T-cell (primary cell): Measurements from ENCODE around the gene ZNF423. TPM values are rescaled to one million over a fixed set of nuclear protein-coding genes. Genes with fewer than 3 reads are reported as not detected.

Source experiments
- ATAC-seq, 4 experiments: fragments of 200-7000 bp in 3 of 4; fragments of 150-1000 bp in 1 of 4; cut with Tn5 transposase; replicated peaks in 1 of 4; 1 replicate in 3 of 4; 2 replicates in 1 of 4; pipeline ENCODE4 v1.10.0; 2021; ENCODE audit warnings: moderate library complexity in 3 of 4, mild to moderate bottlenecking in 2 of 4, moderate number of reproducible peaks in 1 of 4
- CTCF ChIA-PET, 2 donors: fragments of 300-600 bp; sonication (Branson Sonifier 250); formaldehyde crosslinking; loops; one replicate each; lab custom pipeline; 2022; ENCODE audit warnings: antibody characterized with exemption in 2 of 2; lab: Charles Lee
- POLR2A ChIA-PET, 2 donors: fragments of 300-600 bp; sonication (Branson Sonifier 250); formaldehyde crosslinking; loops; one replicate each; lab custom pipeline; 2022; ENCODE audit warnings: antibody characterized with exemption in 2 of 2; lab: Charles Lee
- DNase-seq, 35 experiments: peaks; one replicate each; pipeline versions ENCODE4 v3.0.0 to v3.0.0-alpha.2; 2013 to 2023
- H3K27ac ChIP-seq: one replicate; pipeline ENCODE4 v1.5.1; 2013; ENCODE audit warnings: low read length
- H3K27me3 ChIP-seq, 2 experiments: replicated peaks in 1 of 2; 1 replicate in 1 of 2; 2 replicates in 1 of 2; pipeline versions ENCODE4 v1.6.1 to v1.7.0; 2013; ENCODE audit warnings: low read length in 1 of 2, mixed read lengths in 1 of 2; ENCODE audit not compliant: control insufficient read depth in 2 of 2, insufficient read depth in 2 of 2; ENCODE audit errors: extremely low read depth in 1 of 2
- H3K36me3 ChIP-seq, 2 donors: 1 replicate in 1 of 2; 2 replicates in 1 of 2; pipeline versions ENCODE4 v1.6.1 to v1.7.0; 2013; ENCODE audit warnings: low read length in 1 of 2; ENCODE audit not compliant: control insufficient read depth in 2 of 2, insufficient read depth in 1 of 2; ENCODE audit errors: extremely low read depth in 1 of 2
- H3K4me1 ChIP-seq, 2 experiments: 1 replicate in 1 of 2; 2 replicates in 1 of 2; pipeline versions ENCODE4 v1.6.1 to v1.7.0; 2013; ENCODE audit warnings: low read length in 2 of 2, mixed read lengths in 1 of 2; ENCODE audit not compliant: insufficient read depth in 2 of 2, control insufficient read depth in 1 of 2; ENCODE audit errors: extremely low read depth in 1 of 2
- H3K4me3 ChIP-seq, 2 donors: 1 replicate in 1 of 2; 2 replicates in 1 of 2; pipeline versions ENCODE4 v1.5.1 to v1.7.0; 2013; ENCODE audit warnings: mild to moderate bottlenecking in 2 of 2, low read length in 1 of 2, moderate library complexity in 1 of 2; ENCODE audit not compliant: control insufficient read depth in 1 of 2; ENCODE audit errors: extremely low read depth in 1 of 2
- H3K9me3 ChIP-seq: 2 replicates; pipeline ENCODE4 v1.7.0; 2013
- H3K27ac Mint-ChIP-seq, 2 donors: one replicate each; pipeline ENCODE4 v1.8.0; 2020 to 2021; ENCODE audit warnings: mild to moderate bottlenecking in 2 of 2, mixed read lengths in 2 of 2
- H3K27me3 Mint-ChIP-seq, 2 donors: one replicate each; pipeline ENCODE4 v1.8.0; 2021 to 2022; ENCODE audit warnings: mixed read lengths in 2 of 2
- H3K36me3 Mint-ChIP-seq: one replicate; pipeline ENCODE4 v1.8.0; 2021; ENCODE audit warnings: mixed read lengths
- H3K4me1 Mint-ChIP-seq, 3 donors: one replicate each; pipeline ENCODE4 v1.8.0; 2020 to 2022; ENCODE audit warnings: mixed read lengths in 3 of 3, mild to moderate bottlenecking in 1 of 3
- H3K4me3 Mint-ChIP-seq, 3 donors: one replicate each; pipeline ENCODE4 v1.8.0; 2020 to 2022; ENCODE audit warnings: mild to moderate bottlenecking in 3 of 3, mixed read lengths in 3 of 3, moderate library complexity in 3 of 3
- H3K9me3 Mint-ChIP-seq, 3 donors: one replicate each; pipeline ENCODE4 v1.8.0; 2020 to 2022; ENCODE audit warnings: mixed read lengths in 3 of 3
- WGBS: methylation state at CpG from one replicate; pipeline ENCODE4 v1.1.5; 2013; ENCODE audit warnings: missing lambda C conversion rate; ENCODE audit not compliant: insufficient coverage; 5-methylcytosine and 5-hydroxymethylcytosine counted together
- total RNA-seq, 35 experiments: library from RNA in 6 of 35; stranded (reverse) in 6 of 35; fragments of 120-200 nt in 1 of 35; gene quantifications; one replicate each; pipeline versions ENCODE4 v1.2.1 to v1.2.4 and lab custom pipeline; 2013 to 2026

Gene ZNF423
- total RNA-seq, 5 donors from 2014 or later (not counting 1 experiment from before 2014, with no cell fraction given), result 0.07 to 0.12 TPM; not detected in 3

DNA sequence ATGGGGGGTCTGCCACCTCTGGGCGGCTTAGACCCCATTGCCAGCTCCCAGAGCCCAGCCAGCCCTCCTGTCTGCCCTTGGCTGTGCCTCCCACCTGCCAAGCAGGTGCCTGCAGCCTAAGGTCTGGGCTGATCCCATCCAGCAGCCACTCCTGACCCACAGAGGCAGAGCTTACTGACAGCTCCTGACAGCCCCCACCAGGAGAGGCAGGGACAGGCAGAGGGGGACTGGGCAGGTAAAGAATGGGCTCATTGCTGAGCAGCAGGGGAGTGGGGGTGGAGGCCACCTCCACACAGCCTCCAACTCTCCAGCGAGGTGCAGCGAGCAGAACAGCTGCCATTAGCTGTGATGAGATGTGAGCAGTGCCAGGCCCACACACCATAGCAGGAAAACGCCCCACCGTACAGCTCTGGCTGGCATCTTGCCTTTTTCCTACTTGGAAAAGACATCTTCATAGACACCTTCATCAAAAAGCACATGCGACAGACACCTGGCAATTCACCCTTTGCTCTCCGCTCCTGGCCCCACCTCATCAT lies 317.9 kb downstream of the ZNF423 start:
- H3K36me3 ChIP-seq, result no peaks in the 10 kb centered on the region
- Mint-ChIP-seq H3K4me3 (no peak overlapping the region), H3K4me1 (no peaks in the 10 kb centered on the region), H3K27ac (no peak overlapping the region), H3K27me3 (no peaks in the 10 kb centered on the region), H3K36me3 (no peaks in the 10 kb centered on the region), H3K9me3 (peaks cover 0 to 4% (median 0%) of the 10 kb centered on the region in 3 donors)
- H3K27ac ChIP-seq, result no peak overlapping the region
- ATAC-seq (no peak), DNase-seq (no peak)
- H3K27me3 ChIP-seq, result peaks cover 0 to 10% of the 10 kb centered on the region in 2 experiments
- 68% methylated on average over 7 of the region's 7 CpGs for WGBS
- H3K4me3 ChIP-seq, result no peak overlapping the region
- no peaks in the 10 kb centered on the region for H3K9me3 ChIP-seq
- ChIA-PET POLR2A (no interaction called here), CTCF (no interaction called here)
- no peaks in the 10 kb centered on the region for H3K4me1 ChIP-seq

DNA sequence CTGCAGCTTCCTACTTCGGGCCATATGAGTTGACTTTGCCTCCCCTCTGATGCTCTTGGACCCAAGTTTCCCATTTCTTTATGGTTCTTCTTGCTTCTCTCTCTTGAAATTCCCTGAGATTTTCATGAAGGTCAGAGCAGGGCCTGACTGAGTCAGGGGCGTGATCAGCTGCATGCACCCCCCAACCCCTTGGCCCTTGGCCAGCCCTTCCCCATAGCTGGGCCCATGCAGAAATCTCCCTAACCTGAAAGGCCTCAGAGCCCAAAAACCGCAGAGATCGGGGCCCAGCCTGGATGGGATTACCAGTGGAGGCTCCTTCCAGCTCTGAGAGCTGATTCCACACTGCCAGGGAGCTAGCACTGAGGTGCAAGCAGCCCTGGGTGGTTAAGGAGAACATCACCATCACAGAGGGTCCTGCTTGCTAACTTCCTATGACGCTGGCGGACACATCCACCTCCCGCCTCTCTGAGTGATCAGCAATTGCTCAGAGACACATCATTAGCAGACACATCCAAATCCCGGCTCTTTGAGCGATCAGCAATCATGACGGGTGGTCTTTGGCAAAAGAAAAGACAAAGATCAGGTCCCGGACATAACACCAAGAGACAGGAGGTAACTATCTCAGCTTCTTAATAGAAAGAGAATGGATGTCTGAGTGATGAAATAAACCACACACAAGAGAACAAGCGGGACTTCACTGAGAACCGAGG lies 320.9 kb downstream of the ZNF423 start:
- WGBS, result 67% methylated on average over 5 of the region's 13 CpGs
- Mint-ChIP-seq H3K9me3 (no peaks in the 10 kb centered on the region), H3K4me3 (no peak overlapping the region), H3K4me1 (no peaks in the 10 kb centered on the region), H3K27ac (no peak overlapping the region), H3K27me3 (no peaks in the 10 kb centered on the region), H3K36me3 (no peaks in the 10 kb centered on the region)
- DNase-seq (no peak), ATAC-seq (no peak)
- Histone ChIP-seq H3K4me3 (no peak overlapping the region), H3K4me1 (no peaks in the 10 kb centered on the region), H3K36me3 (no peaks in the 10 kb centered on the region), H3K9me3 (no peaks in the 10 kb centered on the region), H3K27ac (no peak overlapping the region), H3K27me3 (peaks cover 0 to 8% of the 10 kb centered on the region in 2 experiments)
- ChIA-PET POLR2A (no interaction called here), CTCF (interaction anchor here in 1 of 2 donors (0.7 kb wide), 1 partner anchor 185 kb away, joined by 3 read pairs; no protein-coding TSS in a partner anchor)

DNA sequence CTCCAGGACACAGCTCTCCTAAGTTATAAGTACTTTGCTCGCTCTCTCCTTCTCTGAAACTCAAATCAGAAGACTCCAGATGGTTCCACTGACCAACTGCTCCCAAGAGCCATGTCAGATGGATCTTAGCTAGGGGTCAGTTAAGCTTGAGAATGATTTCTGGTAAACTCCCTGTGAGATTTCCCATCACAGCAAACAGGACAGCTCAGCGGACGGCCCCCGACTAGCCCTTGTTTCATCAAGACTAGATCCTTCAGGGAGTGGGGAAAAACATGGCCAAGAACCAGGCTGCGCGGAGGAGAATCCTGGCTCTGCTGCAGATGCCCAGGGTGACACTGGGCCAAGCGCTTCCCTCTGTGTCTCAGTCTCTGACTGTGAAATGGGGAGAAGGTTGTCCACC lies 322.5 kb downstream of the ZNF423 start:
- POLR2A ChIA-PET, result no interaction called here
- DNase-seq (no peak), ATAC-seq (no peak)
- Mint-ChIP-seq H3K27me3 (no peaks in the 10 kb centered on the region), H3K9me3 (no peaks in the 10 kb centered on the region), H3K36me3 (no peaks in the 10 kb centered on the region), H3K27ac (no peak overlapping the region), H3K4me1 (peaks cover under 1 to 11% (median 6%) of the 10 kb centered on the region in 3 donors), H3K4me3 (no peak overlapping the region)
- Histone ChIP-seq H3K27me3 (peaks cover 0 to 12% of the 10 kb centered on the region in 2 experiments), H3K4me3 (no peak overlapping the region), H3K36me3 (no peaks in the 10 kb centered on the region), H3K4me1 (peaks cover 0 to 3% of the 10 kb centered on the region in 2 experiments), H3K9me3 (no peaks in the 10 kb centered on the region), H3K27ac (no peak overlapping the region)
- 60% methylated on average over 1 of the region's 7 CpGs for WGBS
- CTCF ChIA-PET, result interaction anchor here in 1 of 2 donors (0.6 kb wide), 1 partner anchor 1273 kb away, joined by 3 read pairs; no protein-coding TSS in a partner anchor

DNA sequence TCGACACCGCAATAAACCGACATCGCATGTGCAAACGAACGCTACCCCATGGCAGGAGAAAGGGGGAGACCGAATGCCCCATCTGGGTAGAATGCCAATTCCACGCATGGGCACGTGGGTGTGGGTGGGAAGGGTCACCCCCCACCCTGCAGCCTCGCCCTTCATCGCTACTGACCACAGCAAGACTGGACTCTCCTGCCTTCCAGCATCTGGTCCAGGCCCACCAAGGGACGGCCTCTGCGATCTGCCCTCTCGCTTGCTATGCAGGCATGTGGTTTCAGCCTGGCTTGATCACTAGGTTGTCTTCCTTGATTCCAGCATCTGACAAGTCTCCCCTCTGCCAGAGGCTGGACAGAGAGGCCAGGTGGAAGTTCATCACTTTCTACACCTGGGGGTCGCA lies 323.0 kb downstream of the ZNF423 start:
- peaks cover 0 to 11% of the 10 kb centered on the region in 2 experiments for H3K27me3 ChIP-seq
- no peak overlapping the region for H3K4me3 ChIP-seq
- ATAC-seq (no peak), DNase-seq (no peak)
- H3K27me3 Mint-ChIP-seq, result no peaks in the 10 kb centered on the region
- WGBS, result 98% methylated on average over 8 of the region's 15 CpGs
- ChIA-PET CTCF (no interaction called here), POLR2A (no interaction called here)
- H3K4me1 ChIP-seq, result peaks cover 0 to 6% of the 10 kb centered on the region in 2 experiments
- H3K4me3 Mint-ChIP-seq, result no peak overlapping the region
- no peaks in the 10 kb centered on the region for H3K9me3 ChIP-seq
- H3K9me3 Mint-ChIP-seq, result no peaks in the 10 kb centered on the region
- H3K36me3 Mint-ChIP-seq, result no peaks in the 10 kb centered on the region
- no peak overlapping the region for H3K27ac ChIP-seq
- no peak overlapping the region for H3K27ac Mint-ChIP-seq
- no peaks in the 10 kb centered on the region for H3K36me3 ChIP-seq
- peaks cover 5 to 17% (median 12%) of the 10 kb centered on the region in 3 donors for H3K4me1 Mint-ChIP-seq

DNA sequence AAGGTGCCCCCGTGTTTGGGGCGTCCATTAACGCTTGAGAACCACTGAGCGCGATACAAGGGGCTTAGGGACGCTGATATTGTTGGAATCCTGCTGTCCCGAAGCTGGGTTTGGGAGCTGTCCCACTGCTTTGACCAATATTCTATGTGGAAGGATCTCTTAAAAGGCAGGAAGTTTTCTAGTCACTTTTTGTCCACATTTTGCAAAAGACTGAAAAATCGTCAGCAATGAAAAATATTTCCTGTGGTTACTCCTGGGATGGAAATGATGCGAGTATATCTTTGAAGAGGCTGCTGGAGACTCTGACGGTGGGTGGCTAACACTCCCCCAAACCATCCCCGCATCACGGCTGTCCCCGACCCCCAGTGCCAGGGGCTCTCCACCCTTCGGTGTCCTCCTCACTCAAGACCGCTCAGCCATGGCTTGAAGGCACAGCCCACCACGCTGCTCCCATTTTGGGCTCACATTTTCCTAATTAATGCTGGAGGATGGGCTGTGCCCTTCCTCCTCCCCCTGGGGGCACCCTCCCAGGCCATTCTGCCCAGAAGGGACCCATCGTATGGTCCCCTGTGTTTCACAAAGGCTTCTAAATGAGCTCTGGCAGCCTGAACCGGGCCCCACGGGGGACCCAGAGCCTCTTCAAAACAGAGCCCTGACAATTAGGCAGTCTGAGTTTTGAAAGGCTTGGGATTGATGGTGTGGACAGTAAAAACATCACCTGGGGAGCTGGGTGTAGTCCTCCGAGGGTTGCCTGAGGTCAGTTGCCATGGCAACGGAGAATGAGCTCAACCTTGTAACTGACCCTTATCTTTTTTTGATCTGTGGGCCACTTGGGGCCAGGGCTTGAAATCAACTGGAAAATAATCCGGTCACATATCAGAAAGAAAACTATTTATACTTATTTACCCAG lies 323.7 kb downstream of the ZNF423 start:
- CTCF ChIA-PET, result no interaction called here
- POLR2A ChIA-PET, result no interaction called here
- Mint-ChIP-seq H3K9me3 (no peaks in the 10 kb centered on the region), H3K4me3 (no peak overlapping the region), H3K4me1 (peaks cover 6 to 23% (median 16%) of the 10 kb centered on the region in 3 donors), H3K27ac (no peak overlapping the region), H3K27me3 (peaks cover 0 to 2% of the 10 kb centered on the region in 2 donors), H3K36me3 (no peaks in the 10 kb centered on the region)
- ATAC-seq (no peak), DNase-seq (no peak)
- H3K9me3 ChIP-seq, result no peaks in the 10 kb centered on the region
- H3K36me3 ChIP-seq, result no peaks in the 10 kb centered on the region
- no peak overlapping the region for H3K27ac ChIP-seq
- peaks cover 0 to 11% of the 10 kb centered on the region in 2 experiments for H3K27me3 ChIP-seq
- H3K4me3 ChIP-seq, result no peak overlapping the region
- 80% methylated on average over 16 of the region's 22 CpGs for WGBS
- peaks cover 0 to 9% of the 10 kb centered on the region in 2 experiments for H3K4me1 ChIP-seq

DNA sequence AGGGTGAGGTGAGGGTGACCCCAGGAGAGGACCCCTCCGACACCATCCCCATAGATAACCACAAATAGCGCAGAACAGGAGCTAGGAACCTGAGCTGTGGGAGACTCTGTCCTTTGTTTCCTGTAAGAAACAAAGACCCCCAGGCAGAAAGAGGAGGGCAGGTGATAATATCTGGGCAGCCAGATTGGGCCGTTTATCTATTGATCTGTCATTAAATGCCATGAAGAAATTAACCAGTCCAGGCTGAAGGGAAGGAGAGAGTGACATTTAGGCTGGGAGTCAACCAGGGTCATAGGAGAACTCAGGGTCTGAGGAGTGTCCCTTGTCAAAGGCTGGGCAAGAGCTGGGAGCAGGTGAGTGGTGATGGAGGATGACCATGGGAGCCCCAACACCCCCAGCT lies 324.5 kb downstream of the ZNF423 start:
- H3K27me3 Mint-ChIP-seq, result peaks cover 0 to 3% of the 10 kb centered on the region in 2 donors

More for the DNA sequence above, 324.5 kb downstream of the ZNF423 start:
- H3K4me1 ChIP-seq, result peaks cover 0 to 9% of the 10 kb centered on the region in 2 experiments
- Mint-ChIP-seq H3K4me3 (no peak overlapping the region), H3K36me3 (no peaks in the 10 kb centered on the region), H3K9me3 (no peaks in the 10 kb centered on the region), H3K27ac (no peak overlapping the region), H3K4me1 (peaks cover 6 to 23% (median 16%) of the 10 kb centered on the region in 3 donors)
- H3K4me3 ChIP-seq, result no peak overlapping the region
- ChIA-PET POLR2A (no interaction called here), CTCF (no interaction called here)
- H3K27ac ChIP-seq, result no peak overlapping the region
- no peaks in the 10 kb centered on the region for H3K36me3 ChIP-seq
- H3K27me3 ChIP-seq, result peaks cover 0 to 13% of the 10 kb centered on the region in 2 experiments
- ATAC-seq (no peak), DNase-seq (no peak)
- WGBS, result 50% methylated on average over 1 of the region's 3 CpGs
- no peaks in the 10 kb centered on the region for H3K9me3 ChIP-seq
